Stimulated activated CD8-positive, alpha-beta memory T cell treated with anti-CD3 and anti-CD28 coated beads, Interleukin-4, amount 100 ng/mL, for 4 hours (primary cell): Measurements from ENCODE around the gene SLC1A1.
"Not testable (repeated sequence)": the region's sequence is repeated elsewhere in the genome, so short reads cannot be mapped to it uniquely, and the experiment has no call there.

Source experiments
- DNase-seq, 2 donors: peaks; one replicate each; pipeline ENCODE4 v3.0.0-alpha.2; 2020; ENCODE audit warnings: low read depth in 2 of 2, low spot score in 1 of 2

The SLC1A1 gene

GRCh38 chr9:4575997-4576396 lies 85.7 kb downstream of the SLC1A1 start:
- no peak for DNase-seq

- no peak for DNase-seq
Measured at GRCh38 chr9:4576448-4576847, 86.2 kb downstream of the SLC1A1 start.

DNA sequence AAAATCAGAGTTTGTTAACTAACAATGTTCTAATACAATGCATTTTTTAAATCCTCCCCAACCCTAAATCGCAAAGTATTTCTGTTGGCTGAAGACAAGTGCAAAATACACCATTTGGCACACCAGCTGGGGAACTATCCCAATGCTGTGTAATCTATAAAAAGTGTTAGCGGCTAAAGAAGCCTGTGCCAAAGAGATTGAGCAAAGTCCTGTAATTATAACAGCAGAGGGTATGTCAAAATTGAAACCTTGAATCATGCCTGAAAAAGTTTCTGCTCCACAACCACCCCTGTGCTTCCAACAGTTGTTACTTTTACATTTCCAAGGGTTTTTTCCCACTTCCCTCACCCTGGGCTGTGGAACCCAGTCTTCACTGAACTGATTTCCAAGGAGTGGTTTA lies 88.7 kb downstream of the SLC1A1 start:
- DNase-seq = no peak

DNA sequence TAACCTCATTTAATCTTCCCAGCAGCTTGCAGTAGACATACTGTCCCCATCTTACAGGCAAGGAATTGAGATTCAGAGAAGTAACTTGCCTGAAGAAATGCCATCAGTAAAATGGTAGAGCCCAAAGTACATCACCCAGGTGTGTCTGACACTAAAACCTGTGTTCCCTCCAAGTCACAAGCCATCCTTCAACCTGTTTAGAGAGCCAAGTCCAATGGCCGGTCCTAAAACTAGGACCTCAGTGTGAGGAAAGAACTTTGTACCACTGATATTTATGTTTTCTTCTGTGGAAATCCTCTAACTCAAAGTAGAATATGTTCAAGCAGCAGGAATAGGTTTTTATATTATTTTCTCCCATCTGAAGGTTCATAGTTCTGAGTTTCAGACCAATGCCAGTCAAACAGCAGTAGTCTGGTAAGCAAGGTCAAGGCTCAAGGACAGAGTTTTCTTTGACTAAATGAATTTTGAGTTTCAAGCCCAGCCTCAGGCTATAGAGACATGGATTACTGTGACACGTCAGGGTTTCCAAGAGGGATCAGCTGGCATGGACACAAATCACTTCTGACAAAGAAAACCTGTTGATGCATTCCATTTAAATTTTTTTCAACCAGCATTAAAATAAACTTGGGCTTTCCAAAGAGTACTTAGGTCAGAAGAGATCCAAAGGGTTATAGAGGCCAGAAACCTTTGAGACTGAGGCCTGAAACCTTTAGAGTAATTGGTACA lies 90.9 kb downstream of the SLC1A1 start:
- no peak for DNase-seq

DNA sequence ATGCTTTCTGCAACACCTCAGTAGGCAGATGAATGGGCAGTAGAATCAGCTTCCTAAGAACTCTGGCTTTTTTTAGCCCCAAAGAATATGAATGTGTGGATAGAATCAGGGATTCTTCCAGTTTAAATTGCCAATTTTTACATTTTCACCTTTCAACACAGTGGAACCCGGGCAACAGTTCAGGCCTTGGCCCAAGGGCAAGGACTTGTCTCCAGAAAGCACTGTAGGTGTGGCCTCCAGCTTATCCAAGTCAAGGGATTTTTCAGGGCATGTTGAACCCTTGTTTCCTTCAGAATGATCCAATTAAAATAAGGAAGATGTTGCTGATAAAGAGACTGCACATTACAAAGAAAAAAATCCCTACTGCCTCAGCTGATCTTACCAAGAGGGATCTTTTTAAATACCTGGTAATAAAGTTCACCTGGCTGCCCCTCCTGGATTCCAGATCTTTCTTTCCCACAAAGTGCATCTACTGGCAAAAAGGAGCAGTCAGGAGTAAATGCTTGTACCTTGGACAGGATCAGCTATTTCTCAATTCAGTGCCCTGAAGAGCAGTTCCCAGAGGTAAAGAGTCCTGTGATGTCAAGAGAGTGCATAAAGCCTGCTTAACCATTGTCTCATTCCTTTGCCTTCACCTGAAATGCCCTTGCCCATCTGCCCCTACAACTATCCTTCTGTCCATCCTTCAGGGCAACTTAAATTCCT lies 91.7 kb downstream of the SLC1A1 start:
- DNase-seq = no peak

- DNase-seq = no peak
Measured at GRCh38 chr9:4583001-4583400, 92.7 kb downstream of the SLC1A1 start.

DNA sequence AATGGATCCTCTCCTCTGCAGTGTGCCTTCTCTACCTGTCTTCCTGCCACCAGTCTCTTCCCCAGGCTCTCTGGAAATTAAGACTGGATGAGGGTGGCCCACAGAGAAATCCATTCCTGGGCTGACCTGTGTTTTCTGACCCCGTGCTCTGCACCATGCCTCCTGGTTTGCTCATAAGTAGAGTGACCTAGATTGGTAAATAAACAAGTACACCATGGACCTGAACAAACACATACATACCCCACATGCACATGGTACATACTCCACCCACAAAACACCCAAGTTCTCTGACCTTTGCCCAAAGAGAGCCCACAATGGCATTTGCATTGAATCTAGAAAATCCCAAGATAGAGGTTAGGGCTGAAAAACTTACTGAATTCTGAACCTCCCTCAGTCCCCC lies 94.4 kb downstream of the SLC1A1 start:
- DNase-seq = no peak

- DNase-seq = no peak
Measured at GRCh38 chr9:4585135-4585534, 94.9 kb downstream of the SLC1A1 start.

- DNase-seq = no peak
Measured at GRCh38 chr9:4588721-4589120, 98.5 kb downstream of the SLC1A1 start.

DNA sequence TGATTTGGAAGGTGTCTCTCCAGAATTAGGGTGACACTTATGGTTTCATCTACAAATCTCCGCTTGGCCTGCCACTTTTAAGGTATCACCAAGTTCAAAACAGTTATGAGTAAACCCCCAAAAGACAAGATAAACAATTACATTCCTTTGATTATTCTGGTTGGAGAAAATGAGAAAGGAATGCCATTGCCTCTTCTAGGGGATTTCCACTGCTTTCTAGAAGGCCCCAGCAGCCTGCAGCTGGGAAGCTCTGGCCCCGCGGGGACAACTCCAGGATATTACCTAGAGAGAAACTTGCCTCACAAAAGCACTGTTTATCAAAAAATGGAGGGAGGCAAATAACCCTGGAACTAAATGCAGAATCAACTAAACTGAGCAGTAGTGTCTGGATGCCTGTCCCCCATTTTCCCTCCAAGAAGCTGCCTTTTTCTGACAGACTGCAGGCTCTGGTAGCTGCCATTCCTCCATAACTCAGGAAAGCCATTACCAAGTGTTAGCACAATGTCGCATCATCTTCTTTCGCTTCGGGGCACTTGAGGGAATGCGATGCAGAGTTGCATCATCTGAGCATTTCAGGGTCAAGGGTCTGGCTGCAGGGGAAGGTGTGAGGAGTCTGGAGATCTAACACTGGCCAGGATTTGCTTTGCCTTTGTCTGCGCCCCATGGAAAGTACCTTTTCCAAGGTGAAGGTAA lies 100.3 kb downstream of the SLC1A1 start:
- no peak for DNase-seq

DNA sequence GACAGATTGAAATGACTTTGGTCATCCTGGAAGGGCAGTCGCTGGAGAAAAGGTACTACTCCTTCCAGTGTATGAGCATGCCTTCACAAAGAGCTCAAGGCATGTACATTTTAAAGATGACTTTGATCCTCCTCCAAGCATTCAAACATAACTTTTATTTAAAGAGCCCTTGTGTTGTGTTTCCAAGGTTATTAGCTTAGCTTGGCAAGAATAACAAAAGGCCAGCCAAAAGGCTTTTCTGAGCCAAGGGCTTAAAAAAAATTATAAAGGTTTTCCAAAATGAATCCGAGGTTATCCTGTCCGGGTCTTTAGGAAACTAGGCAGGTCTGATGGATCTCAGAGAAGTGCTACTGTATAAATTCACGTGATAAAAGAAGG lies 100.8 kb downstream of the SLC1A1 start:
- no peak for DNase-seq

GRCh38 chr9:4592295-4592694 lies 102.0 kb downstream of the SLC1A1 start:
- no peak for DNase-seq

DNA sequence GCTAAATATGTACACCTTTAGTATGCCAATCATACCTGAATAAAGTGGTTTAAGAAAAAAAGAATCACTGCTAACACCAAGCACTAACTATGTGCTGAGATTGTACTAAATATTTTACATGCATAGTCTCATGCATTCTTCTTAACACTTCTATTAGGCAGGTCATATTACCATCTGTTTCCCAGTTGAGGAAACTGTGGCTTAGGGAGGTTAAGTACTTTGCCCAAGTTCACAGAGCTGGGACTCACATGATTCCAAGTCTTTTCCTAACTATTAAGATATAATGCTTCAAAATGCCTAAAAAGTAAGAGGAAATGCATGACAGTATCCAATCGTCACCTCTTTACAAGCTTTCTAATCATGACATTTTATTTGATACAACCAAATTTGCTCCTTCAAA lies 102.6 kb downstream of the SLC1A1 start:
- DNase-seq = no peak

GRCh38 chr9:4594545-4594944 lies 104.3 kb downstream of the SLC1A1 start:
- no peak for DNase-seq

GRCh38 chr9:4594994-4595393 lies 104.7 kb downstream of the SLC1A1 start:
- DNase-seq = no peak

- DNase-seq = no peak
Measured at GRCh38 chr9:4596165-4596922, 106.1 kb downstream of the SLC1A1 start.

- DNase-seq = no peak
Measured at GRCh38 chr9:4600368-4600767, 110.1 kb downstream of the SLC1A1 start.

DNA sequence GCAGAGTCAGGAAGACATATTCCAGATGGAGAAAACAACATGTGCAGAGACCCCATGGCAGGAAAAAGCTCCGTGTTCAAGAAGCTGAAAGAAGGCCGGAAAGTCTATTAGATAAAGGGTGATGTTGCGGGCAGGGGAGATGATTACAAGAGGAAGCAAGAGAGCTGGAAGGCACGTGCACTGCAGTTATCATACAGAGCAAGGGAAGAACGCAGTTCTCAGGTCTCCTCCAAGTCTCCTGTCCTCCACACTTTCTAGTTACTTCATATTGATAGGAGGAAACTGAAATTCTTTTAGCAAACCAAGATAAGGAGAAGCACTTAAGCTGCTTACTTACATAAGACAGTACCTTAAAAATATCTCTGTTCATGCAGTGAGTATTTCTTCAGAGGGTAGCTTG lies 113.6 kb downstream of the SLC1A1 start:
- DNase-seq = no peak

- peak; percentile 19 to 41 for DNase-seq
Measured at GRCh38 chr9:4604678-4605095, 114.4 kb downstream of the SLC1A1 start.

DNA sequence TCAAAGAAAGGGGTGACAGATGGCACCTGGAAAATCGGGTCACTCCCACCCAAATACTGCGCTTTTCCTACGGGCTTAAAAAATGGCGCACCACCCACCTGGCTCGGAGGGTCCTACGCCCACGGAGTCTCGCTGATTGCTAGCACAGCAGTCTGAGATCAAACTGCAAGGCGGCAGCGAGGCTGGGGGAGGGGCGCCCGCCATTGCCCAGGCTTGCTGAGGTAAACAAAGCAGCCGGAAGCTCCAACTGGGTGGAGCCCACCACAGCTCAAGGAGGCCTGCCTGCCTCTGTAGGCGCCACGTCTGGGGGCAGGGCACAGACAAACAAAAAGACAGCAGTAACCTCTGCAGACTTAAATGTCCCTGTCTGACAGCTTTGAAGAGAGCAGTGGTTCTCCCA lies 115.8 kb downstream of the SLC1A1 start:
- not testable (repeated sequence) for DNase-seq

GRCh38 chr9:4614627-4615026 lies 124.4 kb downstream of the SLC1A1 start:
- DNase-seq = no peak

DNA sequence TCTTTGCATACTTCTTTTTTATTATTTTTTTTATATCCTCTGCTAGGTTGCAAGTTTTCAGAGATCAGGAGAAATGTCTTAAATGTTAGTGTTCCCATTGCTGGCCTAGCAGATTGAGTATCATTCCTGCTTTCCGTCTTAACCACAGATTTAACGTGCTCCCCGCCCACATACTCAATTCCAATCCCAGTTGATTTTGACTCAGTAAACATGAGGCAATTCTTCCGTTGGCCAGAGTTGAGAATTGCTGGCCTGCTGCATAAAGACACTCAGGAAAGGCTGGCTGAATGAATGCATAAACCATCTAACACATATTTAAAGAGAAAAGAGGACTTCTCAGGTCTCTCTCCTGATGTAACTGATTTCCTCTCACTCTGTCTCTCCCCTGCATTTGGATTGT lies 125.0 kb downstream of the SLC1A1 start:
- DNase-seq = no peak
